ENCODE measurements around the gene PIK3CD.
A peak's percentile ranks its signal among the peaks of the same experiment; 100 is the strongest.
"Not testable (repeated sequence)": the region's sequence is repeated elsewhere in the genome, so short reads cannot be mapped to it uniquely, and the experiment has no call there.

The PIK3CD gene

GRCh38 chr1:9654834-9655723 is 3.5 kb downstream of the PIK3CD start:
- no peak for DNase-seq

GRCh38 chr1:9655836-9656235 is 4.3 kb downstream of the PIK3CD start:
- DNase-seq = no peak

- DNase-seq = no peak
Observed at GRCh38 chr1:9657521-9658032, 6.0 kb downstream of the PIK3CD start.

GRCh38 chr1:9658199-9658598 is 6.7 kb downstream of the PIK3CD start:
- no peak for DNase-seq

- DNase-seq = no peak
Observed at GRCh38 chr1:9659328-9659727, 7.8 kb downstream of the PIK3CD start.

- DNase-seq = no peak
Observed at GRCh38 chr1:9663257-9663656, 11.7 kb downstream of the PIK3CD start.

GRCh38 chr1:9665193-9665592 is 13.7 kb downstream of the PIK3CD start:
- DNase-seq = no peak

GRCh38 chr1:9668080-9668479 is 16.5 kb downstream of the PIK3CD start:
- no peak for DNase-seq

- DNase-seq = peak; percentile 23
Observed at GRCh38 chr1:9670085-9670484, 18.6 kb downstream of the PIK3CD start.

- no peak for DNase-seq
Observed at GRCh38 chr1:9671377-9672140, 20.0 kb downstream of the PIK3CD start.

GRCh38 chr1:9672444-9672843 is 20.9 kb downstream of the PIK3CD start:
- DNase-seq = no peak

GRCh38 chr1:9675393-9675792 is 23.9 kb downstream of the PIK3CD start:
- no peak for DNase-seq

- DNase-seq = not testable (repeated sequence)
Observed at GRCh38 chr1:9676128-9676527, 24.6 kb downstream of the PIK3CD start.

GRCh38 chr1:9676815-9677393 is 25.4 kb downstream of the PIK3CD start:
- DNase-seq = no peak

GRCh38 chr1:9680091-9680490 is 28.6 kb downstream of the PIK3CD start:
- no peak for DNase-seq

- no peak for DNase-seq
Observed at GRCh38 chr1:9680828-9681227, 29.3 kb downstream of the PIK3CD start.

GRCh38 chr1:9684801-9685200 is 33.3 kb downstream of the PIK3CD start:
- DNase-seq = no peak

- DNase-seq = no peak
Observed at GRCh38 chr1:9687120-9687873, 35.8 kb downstream of the PIK3CD start.

- no peak for DNase-seq
Observed at GRCh38 chr1:9687874-9688582, 36.5 kb downstream of the PIK3CD start.

GRCh38 chr1:9688599-9688998 is 37.1 kb downstream of the PIK3CD start:
- DNase-seq = no peak

- DNase-seq = no peak
Observed at GRCh38 chr1:9689011-9689706, 37.6 kb downstream of the PIK3CD start.

Data from SIG-M5 (cell line).